Endometrial microvascular endothelial cells (primary cell): ENCODE measurements around the gene LRRC18. TPM values are rescaled to one million over a fixed set of nuclear protein-coding genes. Genes with fewer than 3 reads are reported as not detected.

Experiments
- in situ Hi-C: cut with HindIII; loops from 2 replicates; pipeline ENCODE4 v1.10.0; 2017; ENCODE audit warnings: low sequenced_read_pairs, low pct_unique_long_range_greater_than_20kb; ENCODE audit errors: inconsistent ontology term
- total RNA-seq: library from RNA; depleted of rRNA; stranded (reverse); fragments of >200 nt; gene quantifications from one replicate; pipeline ENCODE4 v1.2.3, GENCODE V29; 2015; ENCODE audit errors: inconsistent ontology term

Gene LRRC18
- total RNA-seq, 1 donor from 2014 or later, result not detected

- in situ Hi-C loops, result no loop called here
Measured at GRCh38 chr10:48947690-48948469, 8.2 kb upstream of the LRRC18 start.

GRCh38 chr10:48946891-48947500 is 7.4 kb upstream of the LRRC18 start:
- in situ Hi-C loops, result no loop called here

DNA sequence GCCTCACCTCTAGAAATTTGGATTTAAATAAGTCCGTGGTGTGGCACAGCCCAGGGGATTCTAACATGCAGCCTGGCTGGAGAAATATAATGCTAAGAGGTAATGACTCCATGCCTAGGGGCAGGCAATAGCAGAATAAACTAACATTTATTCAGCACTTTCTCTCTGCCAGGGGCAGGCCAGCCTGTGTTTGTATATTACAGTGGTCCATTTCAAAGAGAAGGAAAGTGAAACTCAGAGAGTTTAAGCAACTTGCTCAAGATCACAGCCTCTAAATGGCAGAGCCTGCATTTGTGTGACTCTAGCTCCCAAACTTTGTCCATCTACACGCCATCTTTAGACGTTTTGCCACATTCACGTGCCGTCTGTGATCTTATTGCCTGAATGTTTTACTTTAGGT is 6.7 kb upstream of the LRRC18 start:
- in situ Hi-C loops, result no loop called here

GRCh38 chr10:48945441-48946130 is 5.9 kb upstream of the LRRC18 start:
- in situ Hi-C loops, result no loop called here

DNA sequence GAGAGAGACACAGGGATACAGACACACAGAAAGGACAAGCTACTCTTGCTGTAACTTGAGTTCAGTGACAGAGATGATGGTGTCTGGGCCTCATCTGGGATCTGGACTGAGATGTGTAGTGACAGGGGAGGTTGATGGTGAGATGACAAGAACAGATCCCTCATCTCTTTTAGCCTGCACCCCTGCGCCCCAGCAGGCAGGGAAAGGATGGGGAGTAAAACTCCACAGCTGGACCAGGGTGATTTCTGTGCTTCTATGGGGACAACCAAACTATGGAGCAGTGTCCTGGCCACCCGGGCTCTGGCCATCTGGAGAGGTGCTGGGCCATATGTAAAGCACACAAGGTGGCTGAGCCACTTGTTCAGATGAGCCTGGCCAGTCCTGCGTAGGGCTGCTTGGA is 4.5 kb upstream of the LRRC18 start:
- in situ Hi-C loops, result no loop called here

GRCh38 chr10:48943096-48943495 is 3.5 kb upstream of the LRRC18 start:
- in situ Hi-C loops, result no loop called here

GRCh38 chr10:48941427-48942075 is 1.9 kb upstream of the LRRC18 start:
- in situ Hi-C loops, result no loop called here

GRCh38 chr10:48940958-48941357 is 1.3 kb upstream of the LRRC18 start:
- in situ Hi-C loops, result no loop called here

DNA sequence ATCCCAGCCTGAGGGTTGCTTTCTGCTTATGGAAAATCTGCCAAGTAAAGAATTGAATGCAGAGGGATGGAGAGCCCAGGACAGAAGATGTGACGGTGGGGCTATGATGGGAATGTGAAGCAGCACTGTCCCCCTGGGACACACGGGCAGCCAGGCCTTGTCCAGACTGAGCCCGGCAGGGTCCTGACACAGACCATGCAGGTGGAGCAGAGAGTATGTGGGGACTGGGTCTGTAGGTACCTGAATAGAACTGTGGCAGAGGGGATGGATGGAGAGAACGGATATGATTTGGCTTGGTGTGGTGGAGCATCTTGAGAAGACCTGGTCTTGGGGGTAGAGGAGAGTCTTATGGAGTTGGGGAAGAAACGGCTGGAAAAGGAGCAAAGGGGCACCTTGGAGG is 732 bp upstream of the LRRC18 start:
- in situ Hi-C loops, result no loop called here

GRCh38 chr10:48938990-48939536 is 577 bp downstream of the LRRC18 start:
- in situ Hi-C loops, result no loop called here

- in situ Hi-C loops, result no loop called here
Measured at GRCh38 chr10:48938281-48938680, 1.4 kb downstream of the LRRC18 start.

DNA sequence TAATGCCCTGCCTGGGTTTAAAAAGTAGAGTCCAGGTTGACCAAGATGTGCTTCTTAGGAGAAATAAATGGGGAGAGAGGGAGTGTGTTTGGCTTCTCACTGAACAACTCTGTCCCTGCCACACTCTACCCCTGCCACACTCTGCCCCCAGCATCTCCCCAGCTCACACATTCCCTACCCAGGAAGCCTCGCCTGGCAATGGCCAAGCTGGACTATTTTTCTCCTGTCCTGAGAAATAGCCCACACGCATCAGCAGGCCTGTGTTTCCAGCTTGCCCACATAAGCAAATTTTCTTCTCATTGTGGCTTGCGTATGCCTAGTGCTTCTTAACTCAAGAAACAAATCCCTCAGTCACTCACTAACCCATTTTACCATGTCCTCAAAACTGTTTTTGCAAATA is 1.8 kb downstream of the LRRC18 start:
- in situ Hi-C loops, result no loop called here

GRCh38 chr10:48935577-48935976 is 4.1 kb downstream of the LRRC18 start:
- in situ Hi-C loops, result no loop called here

- in situ Hi-C loops, result no loop called here
Measured at GRCh38 chr10:48934672-48935501, 4.8 kb downstream of the LRRC18 start.

- in situ Hi-C loops, result no loop called here
Measured at GRCh38 chr10:48932831-48933664, 6.6 kb downstream of the LRRC18 start.

DNA sequence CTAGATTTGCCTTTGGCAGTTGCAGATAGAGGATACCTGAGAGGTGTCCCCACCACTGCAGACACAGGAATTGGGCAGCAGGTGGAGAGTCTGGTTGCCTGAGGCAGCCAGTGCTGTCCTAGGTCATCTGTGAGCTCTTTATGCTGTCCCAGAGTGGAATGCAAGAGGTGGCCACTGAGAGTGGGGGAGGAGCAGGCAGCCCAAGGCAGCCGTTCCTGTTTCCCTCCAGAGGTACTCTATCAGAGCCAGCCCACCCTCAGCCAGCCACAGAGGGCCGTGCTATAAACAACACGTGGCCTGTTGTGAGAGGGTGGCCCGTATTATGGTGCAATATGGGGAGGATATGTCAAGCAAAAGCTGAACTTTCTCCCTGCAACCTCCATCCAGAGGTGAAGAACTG is 8.5 kb downstream of the LRRC18 start:
- in situ Hi-C loops, result no loop called here

DNA sequence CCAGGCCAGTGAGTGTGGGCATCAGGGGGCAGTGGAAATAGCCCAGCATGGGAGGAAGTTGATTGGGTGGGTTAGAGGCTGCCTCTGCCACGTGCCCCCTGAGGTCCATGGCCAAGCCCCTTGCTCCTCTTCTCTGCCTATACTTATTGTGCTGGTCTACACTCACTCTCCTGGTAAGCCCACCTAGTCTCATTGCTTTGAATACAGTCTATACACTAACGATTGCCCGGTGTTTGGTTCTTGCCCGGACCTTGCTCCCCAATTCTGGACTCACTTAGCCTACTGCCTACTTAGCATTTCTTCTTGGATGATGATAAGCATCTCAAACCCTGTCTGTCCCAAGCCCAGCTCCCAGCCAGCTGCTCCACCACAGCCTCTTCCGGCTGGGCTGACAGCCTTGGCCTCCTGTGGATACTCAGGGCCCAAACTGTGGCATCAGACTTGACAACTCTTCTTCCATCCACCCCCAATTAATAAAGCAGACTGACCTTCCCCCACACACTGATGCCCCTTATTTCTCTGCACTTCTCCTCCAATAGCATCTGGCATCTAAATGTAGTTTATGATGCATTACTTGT is 10.1 kb downstream of the LRRC18 start:
- in situ Hi-C loops, result no loop called here
